Tibial nerve (tissue), 4 donors: ENCODE results near the gene LMOD2. TPM values are rescaled to one million over a fixed set of nuclear protein-coding genes. Genes with fewer than 3 reads are reported as not detected.

Source experiments
- DNase-seq, 2 donors: peaks; one replicate each; pipeline ENCODE4 v3.0.0-alpha.2; 2019; ENCODE audit warnings: low spot score in 2 of 2
- H3K27ac ChIP-seq, 4 donors: fragments of 200-600 bp; sonication (generic) in 3 of 4; one replicate each; pipeline ENCODE4 v1.5.1; 2017 to 2019; ENCODE audit warnings: mild to moderate bottlenecking in 1 of 4
- H3K27me3 ChIP-seq, 2 donors: fragments of 200-600 bp; sonication (generic) in 1 of 2; one replicate each; pipeline versions ENCODE4 v1.5.1 to v1.6.0; 2017 to 2019
- H3K36me3 ChIP-seq, 3 donors: fragments of 200-600 bp; sonication (generic); one replicate each; pipeline ENCODE4 v1.5.1; 2018 to 2019
- H3K4me1 ChIP-seq, 4 donors: fragments of 200-600 bp; sonication (generic) in 3 of 4; one replicate each; pipeline ENCODE4 v1.5.1; 2017 to 2019
- H3K4me3 ChIP-seq, 4 donors: fragments of 200-600 bp; sonication (generic) in 3 of 4; one replicate each; pipeline ENCODE4 v1.5.1; 2017 to 2019; ENCODE audit warnings: mild to moderate bottlenecking in 1 of 4, moderate library complexity in 1 of 4
- H3K9me3 ChIP-seq, 4 donors: fragments of 200-600 bp; sonication (generic) in 3 of 4; one replicate each; pipeline ENCODE4 v1.5.1; 2017 to 2019
- EP300 ChIP-seq, 2 donors: sonication (generic); formaldehyde crosslinking; IDR thresholded peaks; one replicate each; pipeline ENCODE4 v1.6.1; 2017; ENCODE audit warnings: antibody characterized with exemption in 2 of 2, mild to moderate bottlenecking in 1 of 2
- POLR2A ChIP-seq, 2 donors: fragments of 450-650 bp; IDR thresholded peaks; one replicate each; pipeline ENCODE4 v1.6.1; 2017; ENCODE audit warnings: antibody characterized with exemption in 2 of 2, mild to moderate bottlenecking in 2 of 2, moderate library complexity in 2 of 2
- WGBS, 2 donors: methylation state at CpG; one replicate each; pipeline ENCODE4 v1.1.5; 2018; 5-methylcytosine and 5-hydroxymethylcytosine counted together
- total RNA-seq, 4 donors: library from RNA; depleted of rRNA; stranded (reverse); fragments of >200 nt; gene quantifications; one replicate each; pipeline ENCODE4 v1.1.0, GENCODE V29; 2016
- TF ChIP-seq, protein P1 (sequence below), 5 experiments: fragments of 200-600 bp in 3 of 5; fragments of 450-650 bp in 2 of 5; sonication (generic) in 3 of 5; IDR thresholded peaks; one replicate each; pipeline ENCODE4 v1.5.1; 2016 to 2019; ENCODE audit warnings: antibody characterized with exemption in 5 of 5, mild to moderate bottlenecking in 3 of 5, moderate library complexity in 2 of 5

Gene LMOD2
- total RNA-seq, 4 donors from 2014 or later = not detected

DNA sequence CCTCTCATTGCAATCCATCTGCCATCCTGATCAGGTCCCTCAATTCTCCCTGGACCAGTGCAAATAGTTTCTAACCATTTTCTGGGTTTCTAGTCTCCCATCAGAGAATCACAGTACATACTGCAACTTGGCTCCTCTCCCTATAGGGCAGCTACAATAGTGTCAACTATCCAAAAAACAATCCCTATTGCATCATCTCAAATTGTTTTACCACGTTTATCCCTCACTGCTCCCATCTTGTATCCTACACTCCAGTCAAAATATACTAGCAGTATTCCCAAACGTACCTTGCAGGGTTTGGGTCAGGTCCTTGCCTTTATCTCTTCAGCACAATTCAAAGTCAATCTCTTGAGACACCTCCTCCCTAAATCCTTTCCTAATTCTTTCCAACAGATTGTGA is 30.4 kb upstream of the LMOD2 start:
- Histone ChIP-seq H3K36me3 (no peaks in the 10 kb centered on the region), H3K27ac (no peak overlapping the region)
- no peak for DNase-seq

GRCh38 chr7:123627851-123628250 is 27.8 kb upstream of the LMOD2 start:
- WGBS, 2 donors = 93 to 100% methylated on average over 2 of the region's 2 CpGs
- H3K4me3 ChIP-seq = no peak overlapping the region
- H3K27me3 ChIP-seq = no peaks in the 10 kb centered on the region
- no peak for DNase-seq
- no peaks in the 10 kb centered on the region for H3K4me1 ChIP-seq
- H3K36me3 ChIP-seq = no peaks in the 10 kb centered on the region
- no peaks in the 10 kb centered on the region for H3K9me3 ChIP-seq
- H3K27ac ChIP-seq = no peak overlapping the region
- TF ChIP-seq POLR2A (IDR thresholded peaks at IDR 0.05) (no peak), EP300 (IDR thresholded peaks at IDR 0.05) (no peak)
- TF ChIP-seq, protein P1, sequence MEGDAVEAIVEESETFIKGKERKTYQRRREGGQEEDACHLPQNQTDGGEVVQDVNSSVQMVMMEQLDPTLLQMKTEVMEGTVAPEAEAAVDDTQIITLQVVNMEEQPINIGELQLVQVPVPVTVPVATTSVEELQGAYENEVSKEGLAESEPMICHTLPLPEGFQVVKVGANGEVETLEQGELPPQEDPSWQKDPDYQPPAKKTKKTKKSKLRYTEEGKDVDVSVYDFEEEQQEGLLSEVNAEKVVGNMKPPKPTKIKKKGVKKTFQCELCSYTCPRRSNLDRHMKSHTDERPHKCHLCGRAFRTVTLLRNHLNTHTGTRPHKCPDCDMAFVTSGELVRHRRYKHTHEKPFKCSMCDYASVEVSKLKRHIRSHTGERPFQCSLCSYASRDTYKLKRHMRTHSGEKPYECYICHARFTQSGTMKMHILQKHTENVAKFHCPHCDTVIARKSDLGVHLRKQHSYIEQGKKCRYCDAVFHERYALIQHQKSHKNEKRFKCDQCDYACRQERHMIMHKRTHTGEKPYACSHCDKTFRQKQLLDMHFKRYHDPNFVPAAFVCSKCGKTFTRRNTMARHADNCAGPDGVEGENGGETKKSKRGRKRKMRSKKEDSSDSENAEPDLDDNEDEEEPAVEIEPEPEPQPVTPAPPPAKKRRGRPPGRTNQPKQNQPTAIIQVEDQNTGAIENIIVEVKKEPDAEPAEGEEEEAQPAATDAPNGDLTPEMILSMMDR (IDR thresholded peaks at IDR 0.05) = no peak

More for the DNA sequence above, 30.4 kb upstream of the LMOD2 start:
- WGBS, 2 donors = 70% methylated on average over 2 of the region's 2 CpGs
- TF ChIP-seq, protein P1 (IDR thresholded peaks at IDR 0.05) = no peak
- TF ChIP-seq EP300 (IDR thresholded peaks at IDR 0.05) = no peak
- no peak for TF ChIP-seq POLR2A (IDR thresholded peaks at IDR 0.05)
- Histone ChIP-seq H3K4me3 (no peak overlapping the region), H3K27me3 (no peaks in the 10 kb centered on the region), H3K4me1 (no peaks in the 10 kb centered on the region), H3K9me3 (no peaks in the 10 kb centered on the region)

GRCh38 chr7:123628829-123629228 is 26.8 kb upstream of the LMOD2 start:
- H3K9me3 ChIP-seq = no peaks in the 10 kb centered on the region
- no peak overlapping the region for H3K4me3 ChIP-seq
- DNase-seq = no peak
- no peaks in the 10 kb centered on the region for H3K27me3 ChIP-seq
- WGBS, 2 donors = 92 to 94% methylated on average over 5 of the region's 5 CpGs
- no peaks in the 10 kb centered on the region for H3K4me1 ChIP-seq
- H3K27ac ChIP-seq = no peak overlapping the region
- H3K36me3 ChIP-seq = no peaks in the 10 kb centered on the region
- no peak for TF ChIP-seq POLR2A (IDR thresholded peaks at IDR 0.05)
- no peak for TF ChIP-seq EP300 (IDR thresholded peaks at IDR 0.05)
- TF ChIP-seq, protein P1 (IDR thresholded peaks at IDR 0.05) = no peak

DNA sequence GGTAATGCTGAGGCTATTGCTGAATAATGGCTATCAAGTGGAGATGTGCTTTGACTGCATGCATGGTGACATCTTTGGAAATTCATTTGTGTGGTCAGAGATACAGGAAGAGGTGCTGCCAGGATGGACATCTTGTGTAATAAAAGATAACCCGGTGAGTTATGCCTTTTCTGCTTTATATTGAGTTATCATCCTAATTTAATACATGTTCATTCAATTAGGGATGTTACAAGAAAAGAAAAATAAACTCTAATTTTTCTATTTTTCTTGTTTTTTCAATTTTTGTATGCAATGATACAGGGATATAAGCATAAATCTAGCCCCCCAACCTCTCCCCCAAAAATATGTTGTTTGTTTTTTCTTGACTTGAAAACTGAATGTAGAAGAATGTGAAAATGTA is 26.4 kb upstream of the LMOD2 start:
- Histone ChIP-seq H3K27ac (no peak overlapping the region), H3K9me3 (no peaks in the 10 kb centered on the region), H3K4me1 (no peaks in the 10 kb centered on the region), H3K36me3 (no peaks in the 10 kb centered on the region), H3K27me3 (no peaks in the 10 kb centered on the region), H3K4me3 (no peak overlapping the region)
- no peak for DNase-seq
- WGBS, 2 donors = 85 to 88% methylated on average over 1 of the region's 1 CpG
- TF ChIP-seq EP300 (IDR thresholded peaks at IDR 0.05) = no peak
- no peak for TF ChIP-seq POLR2A (IDR thresholded peaks at IDR 0.05)
- TF ChIP-seq, protein P1 (IDR thresholded peaks at IDR 0.05) = no peak

DNA sequence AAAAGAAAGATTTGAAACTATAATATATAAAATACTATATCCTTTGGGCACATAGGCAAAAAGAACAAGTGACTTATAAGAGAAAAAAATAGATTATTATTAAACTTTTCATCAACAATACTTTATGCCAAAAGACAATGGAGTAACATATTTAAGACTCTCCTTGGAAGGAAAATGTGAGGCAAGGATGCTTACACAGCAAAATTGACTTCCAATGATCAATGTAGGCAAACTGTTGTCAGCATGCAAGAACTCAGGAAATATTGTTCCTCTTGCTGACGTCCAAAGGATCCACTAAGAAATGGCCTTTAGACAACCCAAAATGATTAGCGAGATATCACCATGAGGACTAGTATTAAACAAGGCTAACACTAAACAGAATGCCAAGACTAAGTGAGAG is 22.9 kb upstream of the LMOD2 start:
- WGBS, 2 donors = 65 to 82% methylated on average over 2 of the region's 2 CpGs
- Histone ChIP-seq H3K27ac (no peak overlapping the region), H3K27me3 (no peaks in the 10 kb centered on the region), H3K36me3 (no peaks in the 10 kb centered on the region), H3K9me3 (no peaks in the 10 kb centered on the region), H3K4me1 (no peaks in the 10 kb centered on the region), H3K4me3 (no peak overlapping the region)
- TF ChIP-seq EP300 (IDR thresholded peaks at IDR 0.05) = no peak
- TF ChIP-seq POLR2A (IDR thresholded peaks at IDR 0.05) = no peak
- TF ChIP-seq, protein P1 (IDR thresholded peaks at IDR 0.05) = no peak
- DNase-seq = no peak
